HUES6 (cell line): ENCODE results near the gene SPAG16.

Experiments used
- H3K27ac ChIP-seq: 2 replicates; pipeline ENCODE4 v1.7.0; 2013; ENCODE audit warnings: low read depth, mild to moderate bottlenecking, low read length, inconsistent platforms
- H3K27me3 ChIP-seq: 2 replicates; pipeline ENCODE4 v1.6.1; 2013; ENCODE audit warnings: low read length; ENCODE audit not compliant: control insufficient read depth, insufficient read depth
- H3K36me3 ChIP-seq: 2 replicates; pipeline ENCODE4 v1.6.1; 2013; ENCODE audit warnings: low read length; ENCODE audit not compliant: control insufficient read depth, insufficient read depth
- H3K4me1 ChIP-seq: 2 replicates; pipeline ENCODE4 v1.6.1; 2013; ENCODE audit warnings: low read length; ENCODE audit not compliant: control insufficient read depth, insufficient read depth
- H3K4me3 ChIP-seq: 2 replicates; pipeline ENCODE4 v1.5.1; 2013; ENCODE audit warnings: low read depth, low read length
- H3K9ac ChIP-seq: one replicate; pipeline ENCODE4 v1.6.1; 2013; ENCODE audit warnings: mild to moderate bottlenecking, low read length
- H3K9me3 ChIP-seq: 2 replicates; pipeline ENCODE4 v1.6.1; 2013; ENCODE audit warnings: low read depth, low read length; ENCODE audit not compliant: control insufficient read depth, insufficient read depth

Gene SPAG16

GRCh38 chr2:214139630-214140284 lies 855.5 kb downstream of the SPAG16 start:
- Histone ChIP-seq H3K4me1 (peaks cover 11% of the 10 kb centered on the region; the same call in 1 of the 2 replicates), H3K27me3 (no peaks in the 10 kb centered on the region), H3K9ac (no peak overlapping the region), H3K27ac (no peak overlapping the region), H3K4me3 (no peak overlapping the region), H3K36me3 (no peaks in the 10 kb centered on the region), H3K9me3 (no peaks in the 10 kb centered on the region)

DNA sequence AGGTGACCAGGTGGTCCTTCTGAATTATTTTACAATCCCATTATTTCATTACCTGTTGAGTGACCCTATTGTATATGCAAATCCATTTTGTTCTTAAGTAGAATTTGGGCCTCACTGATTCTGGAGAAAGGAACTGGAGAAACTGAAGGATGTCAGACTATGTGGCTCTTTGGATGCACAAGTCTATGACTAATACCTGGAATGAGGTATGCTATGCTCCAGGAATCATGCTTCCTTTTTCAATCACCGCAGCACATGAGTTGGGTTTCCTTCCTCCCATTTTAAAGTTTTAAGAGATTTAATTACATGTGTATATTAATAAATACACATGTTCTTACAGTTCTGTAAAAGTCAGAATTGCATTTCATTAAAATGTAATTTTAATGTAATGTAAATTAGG lies 872.7 kb downstream of the SPAG16 start:
- Histone ChIP-seq H3K27me3 (no peaks in the 10 kb centered on the region), H3K9me3 (no peaks in the 10 kb centered on the region), H3K4me1 (no peaks in the 10 kb centered on the region), H3K36me3 (no peaks in the 10 kb centered on the region), H3K4me3 (no peak overlapping the region), H3K27ac (no peak overlapping the region), H3K9ac (no peak overlapping the region)

DNA sequence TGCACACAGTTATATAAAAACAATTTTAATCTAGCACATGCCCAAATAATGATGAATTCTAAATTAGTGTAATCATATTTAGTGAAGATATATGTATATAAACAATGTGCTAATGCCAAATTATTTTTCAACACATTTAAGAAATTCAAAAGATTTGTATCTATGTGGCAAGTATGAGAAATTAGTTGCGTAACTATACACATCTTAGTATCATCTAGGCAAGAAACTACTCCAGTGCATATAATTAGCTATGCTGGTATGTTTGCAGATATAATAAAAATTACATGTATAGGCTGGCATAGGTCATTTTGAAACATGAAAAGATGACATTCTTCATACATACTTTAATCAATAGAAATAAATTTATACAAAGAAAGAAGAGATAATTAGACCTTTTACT lies 874.6 kb downstream of the SPAG16 start:
- Histone ChIP-seq H3K4me3 (no peak overlapping the region), H3K9me3 (no peaks in the 10 kb centered on the region), H3K27me3 (no peaks in the 10 kb centered on the region), H3K36me3 (no peaks in the 10 kb centered on the region), H3K9ac (no peak overlapping the region), H3K27ac (no peak overlapping the region), H3K4me1 (no peaks in the 10 kb centered on the region)

DNA sequence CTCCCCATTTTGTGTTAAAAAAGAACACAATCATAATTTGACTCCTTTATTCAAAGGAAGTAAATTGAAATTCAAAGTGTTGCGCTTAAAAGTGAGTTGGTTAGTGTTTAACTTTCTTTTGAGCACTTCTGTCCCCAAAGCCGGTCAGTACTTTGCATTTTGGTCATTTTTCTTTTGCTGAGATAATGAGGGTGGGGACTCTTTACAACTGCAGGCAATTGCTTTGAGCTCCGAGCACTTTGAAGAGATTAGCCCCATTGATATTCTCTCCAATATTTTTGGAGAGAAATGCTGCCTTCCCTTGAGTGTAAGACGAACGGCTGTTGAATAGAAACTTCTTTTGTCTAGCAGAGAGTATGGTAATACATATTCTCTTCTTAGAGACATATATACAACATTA lies 885.0 kb downstream of the SPAG16 start:
- Histone ChIP-seq H3K9me3 (no peaks in the 10 kb centered on the region), H3K9ac (no peak overlapping the region), H3K36me3 (no peaks in the 10 kb centered on the region), H3K27me3 (no peaks in the 10 kb centered on the region), H3K27ac (no peak overlapping the region), H3K4me1 (no peaks in the 10 kb centered on the region), H3K4me3 (no peak overlapping the region)

DNA sequence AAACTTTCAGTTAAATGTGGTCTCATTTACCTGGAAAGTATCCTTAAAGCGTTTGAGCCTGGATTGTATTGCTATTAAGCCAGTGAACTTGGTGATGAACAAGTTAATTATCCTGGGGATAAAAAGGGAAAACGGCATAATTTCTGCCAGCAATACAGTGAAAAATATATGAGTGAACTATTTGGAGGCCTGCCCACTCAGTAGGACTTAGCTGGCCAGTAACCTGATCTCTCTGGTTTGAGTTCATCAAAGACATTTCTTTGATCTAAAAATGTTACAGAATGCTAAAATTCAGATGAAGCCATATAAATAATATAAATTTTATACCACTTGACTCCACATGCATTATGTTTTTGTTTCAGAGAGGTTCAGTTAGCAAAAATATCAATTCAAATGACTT lies 885.5 kb downstream of the SPAG16 start:
- Histone ChIP-seq H3K4me3 (no peak overlapping the region), H3K9ac (no peak overlapping the region), H3K27me3 (no peaks in the 10 kb centered on the region), H3K4me1 (no peaks in the 10 kb centered on the region), H3K36me3 (no peaks in the 10 kb centered on the region), H3K27ac (no peak overlapping the region), H3K9me3 (no peaks in the 10 kb centered on the region)

- H3K4me1 ChIP-seq = no peaks in the 10 kb centered on the region
- H3K9ac ChIP-seq = no peak overlapping the region
- H3K9me3 ChIP-seq = no peaks in the 10 kb centered on the region
- no peaks in the 10 kb centered on the region for H3K27me3 ChIP-seq
- H3K4me3 ChIP-seq = no peak overlapping the region
- H3K27ac ChIP-seq = no peak overlapping the region
- no peaks in the 10 kb centered on the region for H3K36me3 ChIP-seq
Observed at GRCh38 chr2:214174563-214174962, 890.3 kb downstream of the SPAG16 start.

- Histone ChIP-seq H3K9ac (no peak overlapping the region), H3K4me3 (no peak overlapping the region), H3K4me1 (no peaks in the 10 kb centered on the region), H3K27me3 (no peaks in the 10 kb centered on the region), H3K27ac (no peak overlapping the region), H3K36me3 (no peaks in the 10 kb centered on the region), H3K9me3 (no peaks in the 10 kb centered on the region)
Observed at GRCh38 chr2:214180071-214180470, 895.8 kb downstream of the SPAG16 start.

DNA sequence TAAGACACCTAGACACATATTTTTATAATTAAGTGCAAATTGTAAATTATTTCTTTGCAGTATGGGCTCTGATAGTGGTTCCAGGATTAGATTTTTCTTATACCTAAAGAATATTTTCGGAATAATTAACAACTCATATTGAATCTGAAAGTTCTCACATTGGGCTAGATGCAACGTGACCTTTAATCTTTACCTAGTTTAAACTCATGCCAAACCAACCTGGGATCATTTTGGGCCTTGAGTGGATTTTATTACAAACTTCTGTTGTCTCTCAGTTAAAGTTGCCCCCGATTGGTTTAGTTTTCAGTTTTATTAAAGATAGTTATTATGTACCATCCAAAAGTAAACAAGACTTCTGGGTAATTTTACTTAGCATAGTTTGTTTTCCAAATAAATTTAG lies 896.4 kb downstream of the SPAG16 start:
- Histone ChIP-seq H3K36me3 (no peaks in the 10 kb centered on the region), H3K27me3 (no peaks in the 10 kb centered on the region), H3K4me3 (no peak overlapping the region), H3K27ac (no peak overlapping the region), H3K4me1 (no peaks in the 10 kb centered on the region), H3K9ac (no peak overlapping the region), H3K9me3 (no peaks in the 10 kb centered on the region)

GRCh38 chr2:214184461-214184860 lies 900.2 kb downstream of the SPAG16 start:
- H3K9ac ChIP-seq = no peak overlapping the region
- H3K9me3 ChIP-seq = no peaks in the 10 kb centered on the region
- H3K27me3 ChIP-seq = no peaks in the 10 kb centered on the region
- H3K36me3 ChIP-seq = no peaks in the 10 kb centered on the region
- peaks cover 11% of the 10 kb centered on the region; the same call in 1 of the 2 replicates for H3K4me1 ChIP-seq
- no peak overlapping the region for H3K4me3 ChIP-seq
- no peak overlapping the region for H3K27ac ChIP-seq

DNA sequence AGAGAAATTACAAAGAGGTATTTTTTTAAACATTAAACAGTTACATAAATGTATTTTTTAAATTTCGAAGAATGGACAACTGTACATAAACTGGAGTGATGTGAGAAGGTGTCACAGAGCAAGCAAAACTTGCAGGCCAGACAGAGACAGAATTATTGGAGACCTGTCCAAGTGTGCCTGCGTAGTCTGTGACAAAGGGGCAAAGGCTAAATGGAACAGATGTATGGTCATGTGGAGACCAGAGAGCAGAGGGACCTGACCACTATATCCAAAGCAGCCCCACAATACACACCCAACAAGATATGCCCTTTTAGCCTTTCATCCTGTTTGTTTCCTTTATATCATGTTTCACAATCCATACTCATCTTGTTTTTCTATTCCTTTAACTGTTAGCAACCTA lies 901.3 kb downstream of the SPAG16 start:
- no peaks in the 10 kb centered on the region for H3K27me3 ChIP-seq
- H3K9ac ChIP-seq = no peak overlapping the region
- no peaks in the 10 kb centered on the region for H3K36me3 ChIP-seq
- no peak overlapping the region for H3K4me3 ChIP-seq
- H3K9me3 ChIP-seq = no peaks in the 10 kb centered on the region
- H3K4me1 ChIP-seq = peaks cover 11% of the 10 kb centered on the region; the same call in 1 of the 2 replicates
- H3K27ac ChIP-seq = no peak overlapping the region

DNA sequence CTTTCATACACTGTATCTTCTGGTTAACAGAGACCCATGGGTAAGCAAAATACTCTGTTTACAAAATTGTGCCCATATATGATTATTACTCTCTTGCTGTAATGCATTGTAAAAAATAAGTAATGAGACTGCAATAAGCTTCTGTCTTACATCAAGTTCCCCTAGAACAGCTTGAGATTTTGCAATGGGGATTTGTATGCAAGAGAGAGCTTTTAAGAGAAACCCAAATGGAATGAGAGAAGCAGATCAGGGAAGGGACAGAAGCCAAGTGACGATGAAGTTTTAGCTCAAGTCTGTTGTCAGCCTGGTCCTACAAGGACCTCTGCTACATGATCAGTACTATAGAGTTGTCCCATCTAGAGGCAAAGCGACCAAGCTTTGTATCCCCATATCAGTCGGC lies 908.4 kb downstream of the SPAG16 start:
- Histone ChIP-seq H3K9me3 (no peaks in the 10 kb centered on the region), H3K36me3 (no peaks in the 10 kb centered on the region), H3K27ac (no peak overlapping the region), H3K4me3 (no peak overlapping the region), H3K4me1 (peaks cover 11% of the 10 kb centered on the region; the same call in 1 of the 2 replicates), H3K27me3 (no peaks in the 10 kb centered on the region), H3K9ac (no peak overlapping the region)
